ENCODE results near the gene PER1.

DNA sequence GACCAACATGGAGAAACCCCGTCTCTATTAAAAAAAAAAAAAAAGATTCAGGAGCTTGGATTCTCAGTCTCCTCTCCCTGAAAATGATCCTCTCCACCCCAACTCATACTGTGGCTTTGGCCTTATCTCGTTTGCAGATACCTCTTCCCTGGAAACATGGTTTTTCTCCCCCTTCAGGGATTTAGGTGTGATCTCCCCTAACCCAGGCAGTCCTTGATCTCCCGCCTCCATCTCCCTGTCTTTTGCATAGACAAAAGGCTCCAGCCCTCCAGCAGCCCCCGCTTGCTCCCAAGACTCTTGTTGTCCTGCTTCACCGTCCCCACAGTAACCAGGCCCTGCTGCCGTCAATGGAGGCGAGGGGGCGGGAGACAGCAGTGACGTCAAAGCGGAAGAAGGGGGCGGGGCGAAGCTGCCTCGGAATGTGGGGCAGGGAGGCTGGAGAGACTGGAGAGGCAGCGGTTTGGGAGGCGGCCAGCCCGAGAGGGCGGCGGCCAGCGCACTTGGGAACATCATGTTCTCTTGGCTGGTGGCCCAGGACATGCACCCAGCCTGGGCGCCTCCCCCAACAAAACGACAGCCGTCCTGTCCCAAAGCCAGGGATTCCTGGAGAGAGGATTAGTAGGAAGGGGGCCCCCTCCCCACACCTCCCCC is 1.9 kb upstream of the PER1 start:
- TF ChIP-seq POLR2AphosphoS5 (IDR thresholded peaks at IDR 0.05; ENCODE audit: low read depth, low read length) (no peak), POLR2A (IDR thresholded peaks at IDR 0.05; ENCODE audit: low read depth, low read length) (no peak), PAX5 (IDR thresholded peaks at IDR 0.05; ENCODE audit: insufficient read depth, low read length, severe bottlenecking) (no peak)

Data from GM12891 (cell line).